GM21529 (cell line): ENCODE data around the gene PTGDR2.

Experiments used
- ATAC-seq: cut with Tn5 transposase; IDR thresholded peaks from one replicate; pipeline ENCODE4 v1.9.1; 2021; ENCODE audit not compliant: unreplicated experiment

Gene PTGDR2

GRCh38 chr11:60813324-60813723 is 42.4 kb downstream of the PTGDR2 start:
- ATAC-seq = no peak

- no peak for ATAC-seq
These were observed 45.2 kb downstream of the PTGDR2 start for GRCh38 chr11:60810569-60810968.

- ATAC-seq = no peak
These were observed 45.6 kb downstream of the PTGDR2 start for GRCh38 chr11:60810151-60810550.

- no peak for ATAC-seq
These were observed 46.1 kb downstream of the PTGDR2 start for GRCh38 chr11:60809691-60810090.

GRCh38 chr11:60809249-60809648 is 46.5 kb downstream of the PTGDR2 start:
- ATAC-seq = no peak

GRCh38 chr11:60803273-60803936 is 52.3 kb downstream of the PTGDR2 start:
- no peak for ATAC-seq

- ATAC-seq = no peak
These were observed 54.6 kb downstream of the PTGDR2 start for GRCh38 chr11:60801194-60801593.
